Stimulated activated CD8-positive, alpha-beta memory T cell treated with anti-CD3 and anti-CD28 coated beads, Interleukin-15, amount 100 ng/mL, for 24 hours (primary cell): Measurements from ENCODE around the gene SLC6A7.

ENCODE experiments used
- DNase-seq: peaks from one replicate; pipeline ENCODE4 v3.0.0-alpha.2; 2020; ENCODE audit warnings: low read depth

SLC6A7 gene

GRCh38 chr5:150174285-150174684 lies 15.6 kb upstream of the SLC6A7 start:
- no peak for DNase-seq

DNA sequence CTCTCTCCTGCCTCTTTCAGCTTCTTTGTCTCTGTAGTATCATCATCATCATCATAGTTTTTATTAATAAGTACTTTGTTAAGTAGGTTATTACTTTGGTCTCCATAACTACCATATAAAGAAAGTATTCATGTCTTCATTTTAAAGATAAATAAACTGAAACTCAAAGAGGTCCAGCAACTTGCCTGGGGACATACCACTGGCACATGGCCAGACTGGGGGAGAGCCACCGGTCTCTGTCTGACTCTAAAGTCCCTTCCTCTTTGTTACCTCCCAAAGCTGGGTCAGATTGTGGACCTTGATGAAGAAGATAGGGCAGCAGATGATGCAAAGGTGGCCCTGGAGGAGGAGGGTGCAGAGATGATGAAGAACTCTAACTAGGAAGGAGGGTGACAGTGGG lies 14.8 kb upstream of the SLC6A7 start:
- no peak for DNase-seq

DNA sequence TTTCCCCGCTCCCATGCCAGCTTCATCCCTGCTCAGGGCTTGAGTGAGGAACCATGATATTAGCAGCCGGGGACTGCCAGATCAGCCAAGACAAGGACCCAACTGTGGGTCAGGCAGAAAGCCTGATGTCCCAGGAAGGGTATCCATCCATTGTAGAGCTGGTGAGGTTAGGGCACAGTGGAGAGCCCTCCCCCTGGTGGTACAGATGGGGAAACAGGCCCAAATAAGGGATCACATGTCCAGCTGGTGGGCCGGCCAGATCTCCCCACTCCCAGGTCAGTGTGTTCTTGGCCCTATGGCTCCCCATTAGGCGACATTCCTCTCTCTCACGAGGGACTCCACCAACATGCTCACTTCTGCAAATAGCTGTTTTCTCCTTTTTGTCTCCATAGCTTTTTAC lies 14.3 kb upstream of the SLC6A7 start:
- no peak for DNase-seq

- no peak for DNase-seq
Observed at GRCh38 chr5:150176745-150177477, 13.0 kb upstream of the SLC6A7 start.

- DNase-seq = no peak
Observed at GRCh38 chr5:150177721-150178120, 12.1 kb upstream of the SLC6A7 start.

GRCh38 chr5:150178262-150178661 lies 11.6 kb upstream of the SLC6A7 start:
- no peak for DNase-seq

DNA sequence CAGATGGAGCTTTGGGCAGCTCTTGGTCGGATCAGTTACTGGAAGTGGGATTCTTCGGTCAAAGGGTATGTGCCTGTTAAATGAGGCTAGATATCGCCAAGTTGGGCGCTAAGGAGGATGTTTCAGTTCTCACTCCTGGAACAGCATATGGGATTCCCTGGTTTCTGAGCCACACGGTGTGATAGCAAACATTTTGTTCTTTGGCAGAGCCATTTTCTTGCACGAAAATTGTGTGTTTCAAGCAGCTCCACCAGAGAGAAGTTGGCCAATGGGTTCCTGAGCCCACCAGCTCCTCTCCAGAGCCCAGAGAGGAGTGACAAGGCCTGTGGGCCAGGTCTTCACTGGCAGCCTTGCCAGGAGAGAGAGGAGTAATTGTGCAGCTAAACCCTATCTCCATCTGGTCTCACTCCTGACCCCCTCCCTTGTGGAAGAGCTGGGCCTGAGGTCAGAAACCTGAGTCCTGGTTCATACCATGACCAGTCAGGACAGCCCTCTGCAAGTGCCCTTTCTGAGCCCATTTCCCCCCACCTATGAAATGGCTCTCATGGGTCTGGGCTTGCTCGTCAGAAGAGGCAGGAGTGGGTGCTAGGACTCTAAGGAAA lies 10.7 kb upstream of the SLC6A7 start:
- no peak for DNase-seq

DNA sequence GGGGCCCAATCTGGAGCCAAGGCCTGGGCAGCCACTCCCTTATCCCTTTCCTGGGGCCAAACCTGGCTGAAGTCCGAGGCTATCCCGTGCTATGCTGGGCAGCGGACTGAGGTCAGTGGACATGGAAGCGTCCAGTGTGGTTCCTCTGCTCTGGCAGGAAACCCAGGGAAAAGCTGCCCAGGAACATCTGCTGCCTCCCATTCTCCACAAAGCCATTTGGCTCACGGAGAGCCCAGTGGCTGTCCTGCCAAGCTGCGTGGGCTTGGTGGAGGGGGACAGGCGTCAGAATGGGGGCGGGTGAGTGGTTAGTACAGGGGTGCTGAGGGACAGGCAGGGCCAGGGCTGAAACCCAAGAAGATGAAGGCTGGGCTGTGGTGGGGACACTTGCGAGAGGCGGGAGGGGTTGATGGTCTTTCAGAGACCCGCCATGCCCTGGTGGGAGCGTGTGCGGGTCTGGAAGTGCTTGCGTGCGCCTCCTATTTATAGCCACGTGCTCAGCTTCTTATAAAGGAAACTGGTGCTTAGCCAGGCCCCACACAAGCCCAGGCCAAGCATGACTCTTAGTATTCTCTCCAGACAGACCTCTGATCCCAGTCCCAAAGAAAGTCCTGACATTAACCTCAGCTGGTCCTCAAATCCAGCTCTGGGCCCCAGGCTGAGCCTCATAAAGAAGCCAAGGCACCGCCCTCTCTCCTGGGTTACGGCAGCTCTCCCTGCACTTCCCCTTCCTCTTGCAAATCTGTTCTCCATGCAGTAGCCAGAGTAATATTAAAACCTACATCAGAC lies 9.4 kb upstream of the SLC6A7 start:
- DNase-seq = no peak

GRCh38 chr5:150181027-150181426 lies 8.8 kb upstream of the SLC6A7 start:
- DNase-seq = no peak

GRCh38 chr5:150181766-150182545 lies 7.9 kb upstream of the SLC6A7 start:
- DNase-seq = no peak

- no peak for DNase-seq
Observed at GRCh38 chr5:150182774-150183173, 7.1 kb upstream of the SLC6A7 start.

GRCh38 chr5:150183436-150183835 lies 6.4 kb upstream of the SLC6A7 start:
- DNase-seq = no peak

DNA sequence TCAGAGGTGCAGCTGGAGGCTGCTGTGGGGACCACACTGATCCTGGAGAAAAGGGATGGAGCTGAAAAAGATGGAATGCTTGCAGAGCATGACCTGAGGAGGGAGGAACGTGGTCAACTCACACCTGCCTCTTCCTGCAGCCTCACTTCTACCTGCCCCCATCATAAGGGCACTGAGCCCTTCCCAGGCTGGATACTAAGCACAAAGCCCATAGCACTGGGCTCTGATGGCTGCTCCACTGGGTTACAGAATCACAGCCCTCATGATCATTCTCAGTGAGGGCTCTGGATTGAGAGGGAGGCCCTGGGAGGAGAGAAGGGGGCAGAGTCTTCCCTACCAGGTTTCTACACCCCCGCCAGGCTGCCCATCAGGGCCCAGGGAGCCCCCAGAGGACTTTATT lies 5.9 kb upstream of the SLC6A7 start:
- DNase-seq = no peak

GRCh38 chr5:150184990-150185912 lies 4.6 kb upstream of the SLC6A7 start:
- no peak for DNase-seq

GRCh38 chr5:150186137-150186536 lies 3.7 kb upstream of the SLC6A7 start:
- no peak for DNase-seq

DNA sequence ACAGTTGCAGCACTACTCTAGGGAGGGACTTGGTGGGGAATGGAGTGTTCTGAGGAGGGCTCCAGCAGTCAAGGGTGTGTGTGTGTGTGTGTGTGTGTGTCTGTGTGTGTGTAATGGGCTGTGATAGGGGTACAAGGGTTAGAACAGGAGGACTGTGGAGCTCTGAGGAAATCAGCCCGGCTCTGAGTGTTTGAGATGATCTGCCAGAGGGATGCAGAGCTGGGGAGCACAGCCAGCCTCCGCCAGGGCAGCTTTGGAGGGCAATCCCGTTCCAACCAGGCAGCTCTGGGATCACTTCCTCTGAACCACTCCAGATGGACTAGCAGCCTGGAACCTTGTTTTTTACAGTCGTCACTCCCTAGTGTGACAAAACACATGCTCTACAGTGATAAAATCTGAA lies 3.0 kb upstream of the SLC6A7 start:
- DNase-seq = no peak

DNA sequence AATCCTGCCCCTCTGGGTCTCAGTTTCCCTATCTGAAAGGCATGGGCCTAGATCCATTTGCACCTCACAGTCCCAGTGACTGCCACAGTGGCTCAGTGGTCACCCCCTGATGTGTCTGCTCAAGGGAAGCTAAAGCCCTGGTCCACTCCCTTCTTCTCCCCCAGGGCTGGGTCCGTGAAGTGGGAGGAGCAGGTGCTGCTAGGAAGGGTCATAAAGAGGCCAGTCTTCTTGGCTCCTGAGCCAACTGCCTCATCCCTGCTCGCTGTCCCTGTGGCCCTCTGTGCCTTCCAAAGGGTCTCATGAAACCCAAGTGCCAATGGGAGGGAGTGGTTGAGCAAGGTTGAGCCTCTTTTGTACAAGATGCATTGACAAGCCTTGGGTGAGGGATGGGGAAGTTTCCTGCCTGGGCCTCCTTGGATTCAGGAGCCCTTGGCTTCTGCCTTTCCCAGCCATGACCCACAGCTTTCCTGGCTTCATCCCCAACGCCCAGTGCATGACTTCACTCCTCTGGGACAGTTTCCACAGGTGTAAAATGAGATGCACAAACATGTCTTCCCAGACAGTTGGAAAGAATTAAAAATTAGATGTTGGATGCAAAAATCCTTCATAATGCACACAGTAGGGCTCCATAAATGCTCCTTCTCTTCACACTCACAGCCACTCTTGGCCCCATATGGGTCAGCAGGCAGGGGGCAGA lies 1.6 kb upstream of the SLC6A7 start:
- DNase-seq = no peak

GRCh38 chr5:150189326-150189725 lies 536 bp upstream of the SLC6A7 start:
- no peak for DNase-seq

DNA sequence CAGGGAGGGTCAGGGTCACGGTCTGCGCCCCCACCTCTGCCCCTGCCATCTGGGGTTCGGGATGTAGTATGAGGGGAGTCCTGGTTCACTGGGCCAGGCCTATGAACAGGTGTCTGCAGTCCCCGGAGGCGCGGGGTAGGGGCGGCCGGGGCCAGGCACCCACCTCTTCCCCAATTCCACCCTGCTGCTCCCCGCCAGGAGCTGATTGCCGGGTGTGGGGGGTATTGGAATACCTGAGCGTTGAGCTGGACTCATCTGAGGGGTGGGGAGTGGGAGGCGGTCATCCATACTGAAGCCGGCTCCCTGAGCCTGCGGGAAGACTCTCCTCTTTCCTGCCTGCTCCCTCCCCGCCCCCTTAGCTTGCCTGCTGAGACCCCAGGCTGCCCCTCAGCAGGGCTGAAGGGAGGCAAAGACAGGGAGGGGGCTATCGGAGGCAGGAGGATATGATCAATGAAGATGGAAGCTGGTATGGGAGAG lies 679 bp downstream of the SLC6A7 start:
- DNase-seq = no peak

GRCh38 chr5:150190987-150191386 lies 1.1 kb downstream of the SLC6A7 start:
- DNase-seq = no peak

GRCh38 chr5:150192462-150192861 lies 2.6 kb downstream of the SLC6A7 start:
- DNase-seq = no peak
